H1 (cell line): Measurements from ENCODE around the gene KRTAP12-3. TPM values are rescaled to one million over a fixed set of nuclear protein-coding genes. Genes with fewer than 3 reads are reported as not detected.

ENCODE experiments used
- CBX8 ChIP-seq: fragments of 300-800, 300-1000 bp; sonication (generic); IDR thresholded peaks from 2 replicates; pipeline ENCODE4 v1.7.1; 2016; ENCODE audit warnings: low read depth, low read length, borderline replicate concordance
- KDM5A ChIP-seq: fragments of 200-600 bp; IDR thresholded peaks from 2 replicates; pipeline ENCODE4 v1.7.1; 2012; ENCODE audit warnings: mild to moderate bottlenecking, low read length, inconsistent platforms, mixed read lengths
- SP1 ChIP-seq: IDR thresholded peaks from 2 replicates; pipeline ENCODE4 v1.6.1; 2011; ENCODE audit warnings: low read depth, low read length
- polyA plus RNA-seq, 7 experiments: library from polyadenylated mRNA; depleted of rRNA in 3 of 7; stranded (reverse) in 5 of 7; unstranded in 2 of 7; fragments of >200 nt in 5 of 7; fragments of 200-250 nt in 2 of 7; gene quantifications; 1 replicate in 5 of 7; 2 replicates in 1 of 7; 4 replicates in 1 of 7; pipeline versions ENCODE4 v1.2.1 to v1.2.3, GENCODE V29; 2011 to 2013; ENCODE audit warnings: missing spikeins in 2 of 7, mixed read lengths in 2 of 7
- total RNA-seq: library from RNA; stranded (reverse); fragmentation: NEBNext Ultra II Directional; extraction: Animal tissue kit (Norgen Biotek cat#: 25700); gene quantifications from 2 replicates; pipeline ENCODE4 v1.2.1, GENCODE V29; 2021
- TF ChIP-seq, protein P1 (sequence below), 3 experiments: IDR thresholded peaks; 1 replicate in 2 of 3; 2 replicates in 1 of 3; pipeline versions ENCODE4 v1.5.1 to v1.6.1; 2011; ENCODE audit warnings: low read length in 3 of 3, mild to moderate bottlenecking in 3 of 3, inconsistent platforms in 2 of 3, low read depth in 1 of 3, moderate library complexity in 1 of 3; ENCODE audit not compliant: insufficient read depth in 1 of 3; ENCODE audit errors: control extremely low read depth in 1 of 3

KRTAP12-3 gene
- total and polyA plus RNA-seq, 2 of the 8 experiments (the other 6 are each of a cell fraction or from before 2014, with no cell fraction given), result not detected

DNA sequence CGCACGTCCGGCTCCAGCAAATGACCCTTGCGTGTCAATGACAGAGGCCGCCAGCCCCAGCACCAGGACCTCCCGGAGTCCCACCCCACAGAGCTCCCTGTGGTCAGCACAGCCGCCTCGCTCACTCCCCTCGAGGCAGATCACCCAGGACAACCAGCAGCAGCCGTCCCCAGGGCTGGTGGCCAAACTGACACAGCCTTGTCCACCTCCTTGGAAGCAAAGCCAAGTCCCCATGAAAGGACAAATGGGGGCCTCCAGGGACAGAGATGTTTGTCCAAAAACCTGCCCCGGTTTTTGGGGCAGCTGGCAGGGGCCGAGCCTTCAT, 18.4 kb upstream of the KRTAP12-3 start (continued):
- TF ChIP-seq, protein P1, sequence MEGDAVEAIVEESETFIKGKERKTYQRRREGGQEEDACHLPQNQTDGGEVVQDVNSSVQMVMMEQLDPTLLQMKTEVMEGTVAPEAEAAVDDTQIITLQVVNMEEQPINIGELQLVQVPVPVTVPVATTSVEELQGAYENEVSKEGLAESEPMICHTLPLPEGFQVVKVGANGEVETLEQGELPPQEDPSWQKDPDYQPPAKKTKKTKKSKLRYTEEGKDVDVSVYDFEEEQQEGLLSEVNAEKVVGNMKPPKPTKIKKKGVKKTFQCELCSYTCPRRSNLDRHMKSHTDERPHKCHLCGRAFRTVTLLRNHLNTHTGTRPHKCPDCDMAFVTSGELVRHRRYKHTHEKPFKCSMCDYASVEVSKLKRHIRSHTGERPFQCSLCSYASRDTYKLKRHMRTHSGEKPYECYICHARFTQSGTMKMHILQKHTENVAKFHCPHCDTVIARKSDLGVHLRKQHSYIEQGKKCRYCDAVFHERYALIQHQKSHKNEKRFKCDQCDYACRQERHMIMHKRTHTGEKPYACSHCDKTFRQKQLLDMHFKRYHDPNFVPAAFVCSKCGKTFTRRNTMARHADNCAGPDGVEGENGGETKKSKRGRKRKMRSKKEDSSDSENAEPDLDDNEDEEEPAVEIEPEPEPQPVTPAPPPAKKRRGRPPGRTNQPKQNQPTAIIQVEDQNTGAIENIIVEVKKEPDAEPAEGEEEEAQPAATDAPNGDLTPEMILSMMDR (IDR thresholded peaks at IDR 0.05; ENCODE audit: control extremely low read depth in 1 of 3, insufficient read depth in 1 of 3, low read depth in 1 of 3, low read length in 3 of 3), result no peak
- TF ChIP-seq CBX8, result no peak
- no peak for TF ChIP-seq SP1
- TF ChIP-seq KDM5A, result no peak
